HepG2 (cell line): ENCODE measurements around the gene EPM2A. TPM values are rescaled to one million over a fixed set of nuclear protein-coding genes. Genes with fewer than 3 reads are reported as not detected.

Source experiments
- ATAC-seq: fragments of 200-7000 bp; cut with Tn5 transposase; 3 replicates; pipeline ENCODE4 v1.9.1; 2020; ENCODE audit warnings: mild to moderate bottlenecking, moderate library complexity
- BruUV-seq: library from RNA; stranded (reverse); fragments of 400-500 nt; replicated peaks from 2 replicates; lab custom pipeline; 2021; lab: Mats Ljungman, UMichigan
- CTCF ChIA-PET: fragments of 300-600 bp; formaldehyde crosslinking; extraction: SDS; loops from one replicate; lab custom pipeline; 2021; ENCODE audit warnings: low total read pairs, inconsistent platforms, low intra/inter-chr PET ratio; lab: Yijun Ruan, JAX
- POLR2A ChIA-PET: fragments of 350-600 bp; sonication (Branson Sonifier 250); formaldehyde crosslinking; loops from one replicate; lab custom pipeline; 2020; ENCODE audit warnings: antibody characterized with exemption, inconsistent platforms; lab: Yijun Ruan, JAX
- DNase-seq: peaks from one replicate; pipeline ENCODE4 v3.0.0-alpha.2; 2015; ENCODE audit warnings: low spot score
- FAIRE-seq: peaks from 3 replicates; lab custom pipeline; 2011; peaks lifted over from hg19 to GRCh38; lab: Jason Lieb, UNC
- H2AFZ ChIP-seq: one replicate; pipeline ENCODE4 v1.6.1; 2011; ENCODE audit warnings: low read length, inconsistent platforms
- H3K27ac ChIP-seq: fragments of 300-600 bp; 3 replicates; pipeline ENCODE4 v1.8.0; 2011; ENCODE audit warnings: mixed run types, mild to moderate bottlenecking, mixed read lengths, low read length, inconsistent platforms; ENCODE audit not compliant: insufficient read depth; ENCODE audit errors: extremely low read length
- H3K27me3 ChIP-seq, 2 experiments: fragments of 200-600 bp in 1 of 2; 2 replicates in 1 of 2; 3 replicates in 1 of 2; pipeline versions ENCODE4 v1.6.0 to v1.8.0; 2011; ENCODE audit warnings: low read length in 2 of 2, mild to moderate bottlenecking in 2 of 2, moderate library complexity in 2 of 2, inconsistent platforms in 1 of 2; ENCODE audit not compliant: insufficient read depth in 2 of 2, control insufficient read depth in 1 of 2
- H3K36me3 ChIP-seq, 2 experiments: fragments of 200-600 bp in 1 of 2; replicated peaks in 1 of 2; 2 replicates in 1 of 2; 3 replicates in 1 of 2; pipeline versions ENCODE4 v1.5.1 to v1.8.0; 2011; ENCODE audit warnings: low read length in 2 of 2, inconsistent platforms in 1 of 2; ENCODE audit not compliant: insufficient read depth in 2 of 2, control insufficient read depth in 1 of 2
- H3K4me1 ChIP-seq: 2 replicates; pipeline ENCODE4 v1.5.1; 2012; ENCODE audit warnings: low read length, inconsistent platforms; ENCODE audit not compliant: insufficient read depth
- H3K4me2 ChIP-seq: 2 replicates; pipeline ENCODE4 v1.6.0; 2011; ENCODE audit warnings: low read depth, low read length, inconsistent platforms
- H3K4me3 ChIP-seq, 3 experiments: fragments of 200-600 bp in 1 of 3; sonication (generic), shearing (Covaris generic) in 1 of 3; replicated peaks in 1 of 3; 2 replicates each; pipeline ENCODE4 v1.5.1; 2011 to 2016; ENCODE audit warnings: low read length in 3 of 3, inconsistent platforms in 2 of 3, low read depth in 2 of 3, mild to moderate bottlenecking in 2 of 3, control low read depth in 1 of 3, mixed read lengths in 1 of 3; ENCODE audit not compliant: insufficient read depth in 1 of 3
- H3K79me2 ChIP-seq: one replicate; pipeline ENCODE4 v1.6.1; 2011; ENCODE audit warnings: low read length, inconsistent platforms; ENCODE audit not compliant: insufficient read depth
- H3K9ac ChIP-seq: 2 replicates; pipeline ENCODE4 v1.6.0; 2011; ENCODE audit warnings: mild to moderate bottlenecking, low read depth, low read length, inconsistent platforms; ENCODE audit not compliant: insufficient read depth
- H3K9me3 ChIP-seq: 2 replicates; pipeline ENCODE4 v1.5.1; 2012; ENCODE audit warnings: mild to moderate bottlenecking, low read length
- H4K20me1 ChIP-seq: 2 replicates; pipeline ENCODE4 v1.6.0; 2011; ENCODE audit warnings: inconsistent platforms, mild to moderate bottlenecking, low read length, moderate library complexity; ENCODE audit not compliant: insufficient read depth
- BCL6 ChIP-seq: IDR thresholded peaks from 2 replicates; pipeline ENCODE4 v1.6.1; 2016; ENCODE audit warnings: missing genetic modification reagents, missing compliant biosample characterization
- DMAP1 ChIP-seq: IDR thresholded peaks from 2 replicates; pipeline ENCODE4 v1.6.1; 2016
- MIER3 ChIP-seq: IDR thresholded peaks from 2 replicates; pipeline ENCODE4 v1.6.1; 2016; ENCODE audit warnings: missing compliant biosample characterization, borderline replicate concordance
- NFIB ChIP-seq: sonication (generic); formaldehyde crosslinking; IDR thresholded peaks from 2 replicates; pipeline ENCODE4 v1.9.0; 2021; ENCODE audit warnings: missing genetic modification reagents, mild to moderate bottlenecking, borderline replicate concordance
- RARG ChIP-seq: sonication (generic); formaldehyde crosslinking; IDR thresholded peaks from 2 replicates; pipeline ENCODE4 v1.4.0; 2020; ENCODE audit warnings: low read depth, mild to moderate bottlenecking, missing genetic modification reagents
- ZC3H13 ChIP-seq: sonication (generic); formaldehyde crosslinking; IDR thresholded peaks from 2 replicates; pipeline ENCODE4 v1.8.1; 2023; ENCODE audit warnings: mild to moderate bottlenecking, missing genetic modification reagents, moderate library complexity
- ZNF326 ChIP-seq: sonication (generic); formaldehyde crosslinking; IDR thresholded peaks from 2 replicates; pipeline ENCODE4 v1.4.0; 2020; ENCODE audit warnings: missing genetic modification reagents, borderline replicate concordance
- ZNF761 ChIP-seq: sonication (generic); formaldehyde crosslinking; conservative IDR thresholded peaks from 2 replicates; pipeline ENCODE4 v1.4.0; 2020; ENCODE audit warnings: mild to moderate bottlenecking, missing genetic modification reagents
- WGBS: methylation state at CpG from one replicate; pipeline ENCODE4 v1.1.6; 2017; ENCODE audit warnings: low lambda C conversion rate; 5-methylcytosine and 5-hydroxymethylcytosine counted together
- in situ Hi-C: cut with HindIII; loops from 2 replicates; pipeline ENCODE4 v1.10.0; 2017; ENCODE audit warnings: low pct_unique_long_range_greater_than_20kb; ENCODE audit not compliant: extremely low pct_ligation_motif_present
- intact Hi-C: fragments of 100-400 bp; cut with micrococcal nuclease; formaldehyde crosslinking; loops from one replicate; pipeline ENCODE4 v1.10.0; 2022; ENCODE audit not compliant: unreplicated experiment
- polyA plus RNA-seq, 8 experiments: library from polyadenylated mRNA; depleted of rRNA in 3 of 8; stranded (reverse) in 7 of 8; unstranded in 1 of 8; fragments of >200 nt; fragmentation: Illumina TruSeq in 4 of 8; extraction: Trizol in 4 of 8; gene quantifications; 2 replicates each; pipeline versions ENCODE4 v1.2.1 to v1.2.3, GENCODE V29; 2011 to 2016; ENCODE audit warnings: low read depth in 4 of 8, missing spikeins in 1 of 8, mixed read lengths in 1 of 8; ENCODE audit not compliant: insufficient read depth in 1 of 8
- total RNA-seq, 5 experiments: library from RNA; depleted of rRNA; stranded (reverse); fragments of >200 nt; fragmentation: Illumina TruSeq; extraction: Trizol; gene quantifications; 2 replicates each; pipeline ENCODE4 v1.2.3, GENCODE V29; 2016; ENCODE audit warnings: low read depth in 1 of 5
- TF ChIP-seq, protein P1 (sequence below): sonication (generic); formaldehyde crosslinking; IDR thresholded peaks from 2 replicates; pipeline ENCODE4 v1.4.0; 2020; ENCODE audit warnings: missing genetic modification reagents, borderline replicate concordance

Gene EPM2A
- total and polyA plus RNA-seq, 2 of the 13 experiments (the other 11 are each of a cell fraction or from before 2014, with no cell fraction given), result 4.6 to 9.2 TPM

DNA sequence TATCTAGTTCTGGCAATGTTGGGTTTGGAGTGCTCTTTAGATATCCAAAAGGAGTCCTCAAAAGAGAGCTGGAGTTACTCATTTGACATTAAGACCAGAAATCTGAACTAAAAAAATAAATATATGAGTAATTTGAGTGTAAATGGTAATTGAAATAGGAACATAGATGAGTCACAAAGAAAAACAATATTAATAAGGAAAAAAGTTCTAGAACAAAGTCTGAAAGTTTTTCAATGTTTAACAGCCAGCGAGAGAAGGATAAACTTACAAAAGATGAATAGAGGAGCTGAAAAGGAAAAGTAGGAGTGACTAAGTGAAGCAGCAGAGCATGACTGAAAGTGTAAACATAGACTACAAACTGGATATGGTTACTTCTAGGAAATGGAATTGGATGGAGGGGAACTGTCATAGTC, 46.8 kb downstream of the EPM2A start:
- Histone ChIP-seq H3K36me3 (no peaks in the 10 kb centered on the region), H3K27me3 (no peaks in the 10 kb centered on the region), H3K4me2 (no peak overlapping the region), H3K4me1 (peaks cover 8% of the 10 kb centered on the region), H4K20me1 (no peaks in the 10 kb centered on the region), H3K79me2 (no peaks in the 10 kb centered on the region), H3K9me3 (no peaks in the 10 kb centered on the region), H2AFZ (no peak overlapping the region), H3K4me3 (no peak overlapping the region), H3K27ac (no peak overlapping the region), H3K9ac (no peak overlapping the region)
- TF ChIP-seq DMAP1, result no peak
- peak; percentile 28; the same call in 1 of the 2 replicates for TF ChIP-seq BCL6 (CRISPR knock-in tag)
- ATAC-seq, result no peak
- ChIA-PET POLR2A (no interaction called here), CTCF (no interaction called here)
- 55% methylated on average over 1 of the region's 1 CpG for whole genome bisulfite sequencing
- intact Hi-C loops (no loop called here), in situ Hi-C loops (no loop called here)
- FAIRE-seq, result no peak
- no peak for DNase-seq
- BruUV-seq, result no TSS peak

DNA sequence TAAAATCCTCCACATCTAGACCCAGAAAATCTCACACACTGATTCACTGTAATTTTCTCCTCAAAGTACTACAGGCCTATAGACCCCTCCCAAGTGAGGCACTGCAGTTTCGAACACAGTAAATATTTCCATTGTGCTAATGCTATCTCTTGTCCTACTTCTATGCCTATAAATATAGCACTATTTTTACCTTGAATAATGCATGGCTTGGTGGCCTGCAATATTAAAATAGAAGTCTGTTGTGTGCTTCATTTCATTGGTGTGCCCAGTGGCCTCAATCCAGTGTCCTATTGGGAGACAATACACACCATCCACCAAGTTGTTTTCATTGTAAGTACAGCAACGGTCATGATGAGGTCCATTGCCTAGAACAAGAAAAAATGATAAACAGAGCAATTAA, 49.4 kb downstream of the EPM2A start:
- Histone ChIP-seq H4K20me1 (no peaks in the 10 kb centered on the region), H3K27me3 (no peaks in the 10 kb centered on the region), H2AFZ (no peak overlapping the region), H3K9me3 (no peaks in the 10 kb centered on the region), H3K4me1 (peaks cover 2% of the 10 kb centered on the region), H3K36me3 (no peaks in the 10 kb centered on the region), H3K4me2 (no peak overlapping the region), H3K79me2 (no peaks in the 10 kb centered on the region), H3K9ac (no peak overlapping the region), H3K4me3 (no peak overlapping the region), H3K27ac (no peak overlapping the region)
- DNase-seq (no peak), FAIRE-seq (no peak), ATAC-seq (no peak)
- POLR2A ChIA-PET, result interaction anchor here (1.6 kb wide), 1 partner anchor 129 kb away, joined by 3 read pairs; no protein-coding TSS in a partner anchor
- 75% methylated on average over 2 of the region's 2 CpGs for WGBS
- TF ChIP-seq NFIB (no peak), ZNF761 (CRISPR knock-in tag) (no peak), ZNF326 (CRISPR knock-in tag) (no peak), MIER3 (CRISPR knock-in tag) (no peak), RARG (CRISPR knock-in tag) (no peak), ZC3H13 (CRISPR knock-in tag) (no peak)
- TF ChIP-seq, protein P1, sequence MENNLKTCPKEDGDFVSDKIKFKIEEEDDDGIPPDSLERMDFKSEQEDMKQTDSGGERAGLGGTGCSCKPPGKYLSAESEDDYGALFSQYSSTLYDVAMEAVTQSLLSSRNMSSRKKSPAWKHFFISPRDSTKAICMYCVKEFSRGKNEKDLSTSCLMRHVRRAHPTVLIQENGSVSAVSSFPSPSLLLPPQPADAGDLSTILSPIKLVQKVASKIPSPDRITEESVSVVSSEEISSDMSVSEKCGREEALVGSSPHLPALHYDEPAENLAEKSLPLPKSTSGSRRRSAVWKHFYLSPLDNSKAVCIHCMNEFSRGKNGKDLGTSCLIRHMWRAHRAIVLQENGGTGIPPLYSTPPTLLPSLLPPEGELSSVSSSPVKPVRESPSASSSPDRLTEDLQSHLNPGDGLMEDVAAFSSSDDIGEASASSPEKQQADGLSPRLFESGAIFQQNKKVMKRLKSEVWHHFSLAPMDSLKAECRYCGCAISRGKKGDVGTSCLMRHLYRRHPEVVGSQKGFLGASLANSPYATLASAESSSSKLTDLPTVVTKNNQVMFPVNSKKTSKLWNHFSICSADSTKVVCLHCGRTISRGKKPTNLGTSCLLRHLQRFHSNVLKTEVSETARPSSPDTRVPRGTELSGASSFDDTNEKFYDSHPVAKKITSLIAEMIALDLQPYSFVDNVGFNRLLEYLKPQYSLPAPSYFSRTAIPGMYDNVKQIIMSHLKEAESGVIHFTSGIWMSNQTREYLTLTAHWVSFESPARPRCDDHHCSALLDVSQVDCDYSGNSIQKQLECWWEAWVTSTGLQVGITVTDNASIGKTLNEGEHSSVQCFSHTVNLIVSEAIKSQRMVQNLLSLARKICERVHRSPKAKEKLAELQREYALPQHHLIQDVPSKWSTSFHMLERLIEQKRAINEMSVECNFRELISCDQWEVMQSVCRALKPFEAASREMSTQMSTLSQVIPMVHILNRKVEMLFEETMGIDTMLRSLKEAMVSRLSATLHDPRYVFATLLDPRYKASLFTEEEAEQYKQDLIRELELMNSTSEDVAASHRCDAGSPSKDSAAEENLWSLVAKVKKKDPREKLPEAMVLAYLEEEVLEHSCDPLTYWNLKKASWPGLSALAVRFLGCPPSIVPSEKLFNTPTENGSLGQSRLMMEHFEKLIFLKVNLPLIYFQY (CRISPR knock-in tag), result no peak
- CTCF ChIA-PET, result no interaction called here
- in situ Hi-C loops, result no loop called here
- no TSS peak for BruUV-seq
- intact Hi-C loops, result no loop called here
